K562 (cell line): ENCODE results near the gene TCF3.

Experiments
- CEBPB ChIP-seq: fragments of 450-650 bp; IDR thresholded peaks from 2 replicates; pipeline ENCODE4 v1.6.1; 2016; ENCODE audit warnings: missing genetic modification characterization, missing compliant biosample characterization
- E2F8 ChIP-seq: fragments of 450-650 bp; IDR thresholded peaks from 2 replicates; pipeline ENCODE4 v1.7.1; 2018; ENCODE audit warnings: mild to moderate bottlenecking, low read depth; ENCODE audit not compliant: partially characterized antibody
- EZH2 ChIP-seq: IDR thresholded peaks from 2 replicates; pipeline ENCODE4 v1.6.1; 2012; ENCODE audit warnings: low read depth, mild to moderate bottlenecking, inconsistent platforms, low read length, borderline replicate concordance
- NFIX ChIP-seq: fragments of 250-450 bp; sonication (Bioruptor Pico); IDR thresholded peaks from 2 replicates; pipeline ENCODE4 v1.4.0; 2020; ENCODE audit warnings: low read depth, mild to moderate bottlenecking, moderate library complexity
- REST ChIP-seq, 2 experiments: fragments of 450-650 bp; formaldehyde crosslinking in 1 of 2; IDR thresholded peaks; 2 replicates each; pipeline versions ENCODE4 v1.4.0 to v1.6.1; 2014 to 2020; ENCODE audit warnings: mild to moderate bottlenecking in 2 of 2, borderline replicate concordance in 1 of 2, low read depth in 1 of 2
- TBP ChIP-seq: optimal IDR thresholded peaks from 2 replicates; pipeline ENCODE3; 2011; ENCODE audit warnings: low read depth, low read length, improper control_type of control experiment
- ZBTB49 ChIP-seq: sonication (generic); formaldehyde crosslinking; IDR thresholded peaks from 2 replicates; pipeline ENCODE4 v1.8.0; 2022; ENCODE audit warnings: missing genetic modification reagents, mild to moderate bottlenecking, borderline replicate concordance
- TF ChIP-seq, protein P1 (sequence below), 3 experiments: IDR thresholded peaks in 2 of 3; conservative IDR thresholded peaks in 1 of 3; 2 replicates each; pipeline ENCODE4 v1.5.1; 2011 to 2012; ENCODE audit warnings: low read length in 3 of 3, mild to moderate bottlenecking in 3 of 3, control low read depth in 2 of 3, improper control_type of control experiment in 1 of 3, inconsistent platforms in 1 of 3, low read depth in 1 of 3, mixed read lengths in 1 of 3, moderate library complexity in 1 of 3; ENCODE audit not compliant: insufficient read depth in 2 of 3

GRCh38 chr19:1592755-1593500 lies 59.5 kb downstream of the TCF3 start, which contains the start of gene MBD3:
- TF ChIP-seq TBP (peak; percentile 8), E2F8 (no peak), REST (IDR thresholded peaks at IDR 0.05; ENCODE audit: borderline replicate concordance) (no peak), REST (CRISPR knock-in tag; IDR thresholded peaks at IDR 0.05; ENCODE audit: low read depth) (no peak), EZH2 (no peak), ZBTB49 (CRISPR knock-in tag) (no peak), CEBPB (tag) (no peak), NFIX (no peak)
- TF ChIP-seq, protein P1, sequence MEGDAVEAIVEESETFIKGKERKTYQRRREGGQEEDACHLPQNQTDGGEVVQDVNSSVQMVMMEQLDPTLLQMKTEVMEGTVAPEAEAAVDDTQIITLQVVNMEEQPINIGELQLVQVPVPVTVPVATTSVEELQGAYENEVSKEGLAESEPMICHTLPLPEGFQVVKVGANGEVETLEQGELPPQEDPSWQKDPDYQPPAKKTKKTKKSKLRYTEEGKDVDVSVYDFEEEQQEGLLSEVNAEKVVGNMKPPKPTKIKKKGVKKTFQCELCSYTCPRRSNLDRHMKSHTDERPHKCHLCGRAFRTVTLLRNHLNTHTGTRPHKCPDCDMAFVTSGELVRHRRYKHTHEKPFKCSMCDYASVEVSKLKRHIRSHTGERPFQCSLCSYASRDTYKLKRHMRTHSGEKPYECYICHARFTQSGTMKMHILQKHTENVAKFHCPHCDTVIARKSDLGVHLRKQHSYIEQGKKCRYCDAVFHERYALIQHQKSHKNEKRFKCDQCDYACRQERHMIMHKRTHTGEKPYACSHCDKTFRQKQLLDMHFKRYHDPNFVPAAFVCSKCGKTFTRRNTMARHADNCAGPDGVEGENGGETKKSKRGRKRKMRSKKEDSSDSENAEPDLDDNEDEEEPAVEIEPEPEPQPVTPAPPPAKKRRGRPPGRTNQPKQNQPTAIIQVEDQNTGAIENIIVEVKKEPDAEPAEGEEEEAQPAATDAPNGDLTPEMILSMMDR (IDR thresholded peaks at IDR 0.05 in 2 of 3, conservative IDR thresholded peaks at IDR 0.05 in 1 of 3; ENCODE audit: insufficient read depth in 2 of 3, low read depth in 1 of 3, low read length in 3 of 3): no peak
